WTC11 (cell line): ENCODE results near the gene IGFBPL1. TPM values are rescaled to one million over a fixed set of nuclear protein-coding genes. Genes with fewer than 3 reads are reported as not detected.

Experiments used
- ATAC-seq: fragments of 200-7000 bp; cut with Tn5 transposase; 2 replicates; pipeline ENCODE4 v1.10.0; 2021; ENCODE audit warnings: mild to moderate bottlenecking, moderate library complexity
- CTCF ChIA-PET: fragments of 300-600 bp; sonication (Branson Sonifier 250); formaldehyde crosslinking; loops from one replicate; lab custom pipeline; 2021; ENCODE audit warnings: antibody characterized with exemption; lab: Charles Lee
- POLR2A ChIA-PET: fragments of 350-600 bp; sonication (Branson Sonifier 250); formaldehyde crosslinking; loops from one replicate; lab custom pipeline; 2021; ENCODE audit warnings: antibody characterized with exemption; lab: Charles Lee
- DNase-seq: peaks from one replicate; pipeline ENCODE4 v3.0.0; 2021; ENCODE audit warnings: low spot score
- H3K27ac Mint-ChIP-seq: 2 replicates; pipeline ENCODE4 v1.8.0; 2021; ENCODE audit warnings: mixed read lengths
- H3K27me3 Mint-ChIP-seq: 2 replicates; pipeline ENCODE4 v1.8.0; 2021; ENCODE audit warnings: low read depth, mild to moderate bottlenecking, moderate library complexity, mixed read lengths
- H3K36me3 Mint-ChIP-seq: 2 replicates; pipeline ENCODE4 v1.8.0; 2021; ENCODE audit warnings: mixed read lengths
- H3K4me1 Mint-ChIP-seq: 2 replicates; pipeline ENCODE4 v1.8.0; 2022; ENCODE audit warnings: mixed read lengths
- H3K4me3 Mint-ChIP-seq: 2 replicates; pipeline ENCODE4 v1.8.0; 2021; ENCODE audit warnings: mild to moderate bottlenecking, moderate library complexity, mixed read lengths
- H3K9me3 Mint-ChIP-seq: 2 replicates; pipeline ENCODE4 v1.8.0; 2021; ENCODE audit warnings: mixed read lengths
- ESRRA ChIP-seq: sonication (generic); formaldehyde crosslinking; IDR thresholded peaks from 2 replicates; pipeline ENCODE4 v1.8.1; 2022; ENCODE audit warnings: mild to moderate bottlenecking, missing genetic modification reagents, borderline replicate concordance
- KAT7 ChIP-seq: sonication (generic); formaldehyde crosslinking; IDR thresholded peaks from 2 replicates; pipeline ENCODE4 v1.8.1; 2023; ENCODE audit warnings: missing genetic modification reagents, mild to moderate bottlenecking, borderline replicate concordance
- OVOL2 ChIP-seq: fragments of 250-450 bp; sonication (Bioruptor Pico); IDR thresholded peaks from 2 replicates; pipeline ENCODE4 v1.9.0; 2021; ENCODE audit warnings: mild to moderate bottlenecking, borderline replicate concordance
- PRRX2 ChIP-seq: fragments of 250-450 bp; sonication (Bioruptor Pico); IDR thresholded peaks from 2 replicates; pipeline ENCODE4 v1.8.0; 2021; ENCODE audit warnings: mild to moderate bottlenecking
- RORB ChIP-seq: fragments of 250-450 bp; sonication (Bioruptor Pico); IDR thresholded peaks from 2 replicates; pipeline ENCODE4 v1.9.0; 2021; ENCODE audit warnings: mild to moderate bottlenecking
- SMAD3 ChIP-seq: sonication (generic); formaldehyde crosslinking; IDR thresholded peaks from 2 replicates; pipeline ENCODE4 v1.8.0; 2022; ENCODE audit warnings: missing genetic modification reagents, mild to moderate bottlenecking, borderline replicate concordance
- ZBTB21 ChIP-seq: sonication (generic); formaldehyde crosslinking; IDR thresholded peaks from 2 replicates; pipeline ENCODE4 v1.8.1; 2023; ENCODE audit warnings: mild to moderate bottlenecking, missing genetic modification reagents, borderline replicate concordance
- ZNF232 ChIP-seq: sonication (generic); formaldehyde crosslinking; IDR thresholded peaks from 2 replicates; pipeline ENCODE4 v1.8.0; 2022; ENCODE audit warnings: mild to moderate bottlenecking, missing genetic modification reagents
- ZNF416 ChIP-seq: fragments of 250-450 bp; sonication (Bioruptor Pico); IDR thresholded peaks from 2 replicates; pipeline ENCODE4 v1.9.0; 2021; ENCODE audit warnings: mild to moderate bottlenecking, inconsistent platforms
- ZNF423 ChIP-seq: fragments of 250-450 bp; sonication (Bioruptor Pico); IDR thresholded peaks from 2 replicates; pipeline ENCODE4 v2.1.2; 2022; ENCODE audit warnings: mild to moderate bottlenecking, moderate library complexity
- total RNA-seq: library from RNA; stranded (reverse); gene quantifications from 3 replicates; pipeline ENCODE4 v1.2.3, GENCODE V29; 2021
- TF ChIP-seq, protein P1 (sequence below): fragments of 250-450 bp; sonication (Bioruptor Pico); IDR thresholded peaks from 2 replicates; pipeline ENCODE4 v1.8.0; 2021; ENCODE audit warnings: mild to moderate bottlenecking
- TF ChIP-seq, protein P2 (sequence below): sonication (generic); formaldehyde crosslinking; IDR thresholded peaks from 2 replicates; pipeline ENCODE4 v1.8.1; 2023; ENCODE audit warnings: mild to moderate bottlenecking, missing genetic modification reagents, borderline replicate concordance
- TF ChIP-seq, protein P3 (sequence below): fragments of 250-450 bp; sonication (Bioruptor Pico); IDR thresholded peaks from 2 replicates; pipeline ENCODE4 v2.1.2; 2022; ENCODE audit warnings: mild to moderate bottlenecking, moderate library complexity
- TF ChIP-seq, protein P4 (sequence below): sonication (generic); formaldehyde crosslinking; IDR thresholded peaks from 2 replicates; pipeline ENCODE4 v1.8.1; 2023; ENCODE audit warnings: mild to moderate bottlenecking, missing genetic modification reagents, moderate library complexity
- TF ChIP-seq, protein P5 (sequence below): sonication (generic); formaldehyde crosslinking; IDR thresholded peaks from 2 replicates; pipeline ENCODE4 v1.8.1; 2023; ENCODE audit warnings: mild to moderate bottlenecking, missing genetic modification reagents
- TF ChIP-seq, protein P6 (sequence below): sonication (generic); formaldehyde crosslinking; conservative IDR thresholded peaks from 2 replicates; pipeline ENCODE4 v1.8.1; 2022; ENCODE audit warnings: mild to moderate bottlenecking, missing genetic modification reagents
- TF ChIP-seq, protein P7 (sequence below): sonication (generic); formaldehyde crosslinking; IDR thresholded peaks from 2 replicates; pipeline ENCODE4 v1.8.0; 2022; ENCODE audit warnings: mild to moderate bottlenecking, missing genetic modification reagents

IGFBPL1 gene
- total RNA-seq, 1 experiment from 2014 or later = 36.7 TPM

DNA sequence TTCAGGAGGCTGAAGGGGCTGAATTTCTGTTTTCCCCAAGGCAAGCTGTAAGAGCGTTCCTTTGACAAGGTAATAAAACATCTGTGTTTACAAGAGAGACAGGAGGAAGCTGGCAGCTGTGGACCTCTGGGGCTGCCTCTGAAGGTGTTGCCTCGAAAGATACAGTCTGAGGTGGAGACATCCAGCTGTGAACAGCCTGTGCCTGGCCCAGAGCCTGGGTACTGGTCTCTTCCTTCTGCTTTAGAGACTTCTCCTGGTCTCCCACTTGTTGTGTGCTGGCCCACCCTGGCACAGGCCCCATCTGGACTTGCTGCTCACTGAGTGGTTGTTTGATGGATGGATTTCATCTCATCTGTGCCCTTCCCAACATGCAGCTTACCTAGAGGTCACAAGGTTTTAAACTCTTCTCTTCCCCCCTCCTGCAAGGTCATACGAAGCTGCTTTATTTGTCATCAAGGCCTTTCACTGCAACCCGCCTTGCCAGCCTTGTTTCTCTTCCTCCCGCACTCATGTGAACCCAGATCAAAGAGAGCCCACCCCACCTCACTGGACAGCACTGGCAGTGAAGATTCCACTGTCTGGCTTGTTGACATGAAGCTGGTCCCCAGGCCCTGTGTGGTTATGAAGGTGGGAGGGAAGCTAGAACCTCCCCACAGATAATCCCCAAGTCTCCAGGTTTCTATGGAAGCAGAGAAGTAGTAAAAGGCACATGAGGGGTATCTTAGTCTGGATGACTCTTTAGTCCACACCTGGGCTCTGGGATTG is 66.7 kb downstream of the IGFBPL1 start:
- no peaks in the 10 kb centered on the region for H3K9me3 Mint-ChIP-seq
- TF ChIP-seq KAT7 (CRISPR knock-in tag) = no peak
- TF ChIP-seq ESRRA (CRISPR knock-in tag) = no peak
- TF ChIP-seq, protein P1, sequence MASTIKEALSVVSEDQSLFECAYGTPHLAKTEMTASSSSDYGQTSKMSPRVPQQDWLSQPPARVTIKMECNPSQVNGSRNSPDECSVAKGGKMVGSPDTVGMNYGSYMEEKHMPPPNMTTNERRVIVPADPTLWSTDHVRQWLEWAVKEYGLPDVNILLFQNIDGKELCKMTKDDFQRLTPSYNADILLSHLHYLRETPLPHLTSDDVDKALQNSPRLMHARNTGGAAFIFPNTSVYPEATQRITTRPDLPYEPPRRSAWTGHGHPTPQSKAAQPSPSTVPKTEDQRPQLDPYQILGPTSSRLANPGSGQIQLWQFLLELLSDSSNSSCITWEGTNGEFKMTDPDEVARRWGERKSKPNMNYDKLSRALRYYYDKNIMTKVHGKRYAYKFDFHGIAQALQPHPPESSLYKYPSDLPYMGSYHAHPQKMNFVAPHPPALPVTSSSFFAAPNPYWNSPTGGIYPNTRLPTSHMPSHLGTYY (CRISPR knock-in tag) = no peak
- TF ChIP-seq ZBTB21 (CRISPR knock-in tag) = no peak
- TF ChIP-seq, protein P2, sequence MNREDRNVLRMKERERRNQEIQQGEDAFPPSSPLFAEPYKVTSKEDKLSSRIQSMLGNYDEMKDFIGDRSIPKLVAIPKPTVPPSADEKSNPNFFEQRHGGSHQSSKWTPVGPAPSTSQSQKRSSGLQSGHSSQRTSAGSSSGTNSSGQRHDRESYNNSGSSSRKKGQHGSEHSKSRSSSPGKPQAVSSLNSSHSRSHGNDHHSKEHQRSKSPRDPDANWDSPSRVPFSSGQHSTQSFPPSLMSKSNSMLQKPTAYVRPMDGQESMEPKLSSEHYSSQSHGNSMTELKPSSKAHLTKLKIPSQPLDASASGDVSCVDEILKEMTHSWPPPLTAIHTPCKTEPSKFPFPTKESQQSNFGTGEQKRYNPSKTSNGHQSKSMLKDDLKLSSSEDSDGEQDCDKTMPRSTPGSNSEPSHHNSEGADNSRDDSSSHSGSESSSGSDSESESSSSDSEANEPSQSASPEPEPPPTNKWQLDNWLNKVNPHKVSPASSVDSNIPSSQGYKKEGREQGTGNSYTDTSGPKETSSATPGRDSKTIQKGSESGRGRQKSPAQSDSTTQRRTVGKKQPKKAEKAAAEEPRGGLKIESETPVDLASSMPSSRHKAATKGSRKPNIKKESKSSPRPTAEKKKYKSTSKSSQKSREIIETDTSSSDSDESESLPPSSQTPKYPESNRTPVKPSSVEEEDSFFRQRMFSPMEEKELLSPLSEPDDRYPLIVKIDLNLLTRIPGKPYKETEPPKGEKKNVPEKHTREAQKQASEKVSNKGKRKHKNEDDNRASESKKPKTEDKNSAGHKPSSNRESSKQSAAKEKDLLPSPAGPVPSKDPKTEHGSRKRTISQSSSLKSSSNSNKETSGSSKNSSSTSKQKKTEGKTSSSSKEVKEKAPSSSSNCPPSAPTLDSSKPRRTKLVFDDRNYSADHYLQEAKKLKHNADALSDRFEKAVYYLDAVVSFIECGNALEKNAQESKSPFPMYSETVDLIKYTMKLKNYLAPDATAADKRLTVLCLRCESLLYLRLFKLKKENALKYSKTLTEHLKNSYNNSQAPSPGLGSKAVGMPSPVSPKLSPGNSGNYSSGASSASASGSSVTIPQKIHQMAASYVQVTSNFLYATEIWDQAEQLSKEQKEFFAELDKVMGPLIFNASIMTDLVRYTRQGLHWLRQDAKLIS (CRISPR knock-in tag) = no peak
- TF ChIP-seq, protein P3, sequence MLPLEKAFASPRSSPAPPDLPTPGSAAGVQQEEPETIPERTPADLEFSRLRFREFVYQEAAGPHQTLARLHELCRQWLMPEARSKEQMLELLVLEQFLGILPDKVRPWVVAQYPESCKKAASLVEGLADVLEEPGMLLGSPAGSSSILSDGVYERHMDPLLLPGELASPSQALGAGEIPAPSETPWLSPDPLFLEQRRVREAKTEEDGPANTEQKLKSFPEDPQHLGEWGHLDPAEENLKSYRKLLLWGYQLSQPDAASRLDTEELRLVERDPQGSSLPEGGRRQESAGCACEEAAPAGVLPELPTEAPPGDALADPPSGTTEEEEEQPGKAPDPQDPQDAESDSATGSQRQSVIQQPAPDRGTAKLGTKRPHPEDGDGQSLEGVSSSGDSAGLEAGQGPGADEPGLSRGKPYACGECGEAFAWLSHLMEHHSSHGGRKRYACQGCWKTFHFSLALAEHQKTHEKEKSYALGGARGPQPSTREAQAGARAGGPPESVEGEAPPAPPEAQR (CRISPR knock-in tag) = no peak
- TF ChIP-seq RORB (CRISPR knock-in tag) = no peak
- TF ChIP-seq, protein P4, sequence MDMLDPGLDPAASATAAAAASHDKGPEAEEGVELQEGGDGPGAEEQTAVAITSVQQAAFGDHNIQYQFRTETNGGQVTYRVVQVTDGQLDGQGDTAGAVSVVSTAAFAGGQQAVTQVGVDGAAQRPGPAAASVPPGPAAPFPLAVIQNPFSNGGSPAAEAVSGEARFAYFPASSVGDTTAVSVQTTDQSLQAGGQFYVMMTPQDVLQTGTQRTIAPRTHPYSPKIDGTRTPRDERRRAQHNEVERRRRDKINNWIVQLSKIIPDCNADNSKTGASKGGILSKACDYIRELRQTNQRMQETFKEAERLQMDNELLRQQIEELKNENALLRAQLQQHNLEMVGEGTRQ (CRISPR knock-in tag) = no peak
- TF ChIP-seq OVOL2 (CRISPR knock-in tag) = no peak
- TF ChIP-seq PRRX2 = no peak
- TF ChIP-seq SMAD3 (CRISPR knock-in tag) = no peak
- TF ChIP-seq ZNF232 (CRISPR knock-in tag) = no peak
- no peak for TF ChIP-seq ZNF416
- TF ChIP-seq, protein P5, sequence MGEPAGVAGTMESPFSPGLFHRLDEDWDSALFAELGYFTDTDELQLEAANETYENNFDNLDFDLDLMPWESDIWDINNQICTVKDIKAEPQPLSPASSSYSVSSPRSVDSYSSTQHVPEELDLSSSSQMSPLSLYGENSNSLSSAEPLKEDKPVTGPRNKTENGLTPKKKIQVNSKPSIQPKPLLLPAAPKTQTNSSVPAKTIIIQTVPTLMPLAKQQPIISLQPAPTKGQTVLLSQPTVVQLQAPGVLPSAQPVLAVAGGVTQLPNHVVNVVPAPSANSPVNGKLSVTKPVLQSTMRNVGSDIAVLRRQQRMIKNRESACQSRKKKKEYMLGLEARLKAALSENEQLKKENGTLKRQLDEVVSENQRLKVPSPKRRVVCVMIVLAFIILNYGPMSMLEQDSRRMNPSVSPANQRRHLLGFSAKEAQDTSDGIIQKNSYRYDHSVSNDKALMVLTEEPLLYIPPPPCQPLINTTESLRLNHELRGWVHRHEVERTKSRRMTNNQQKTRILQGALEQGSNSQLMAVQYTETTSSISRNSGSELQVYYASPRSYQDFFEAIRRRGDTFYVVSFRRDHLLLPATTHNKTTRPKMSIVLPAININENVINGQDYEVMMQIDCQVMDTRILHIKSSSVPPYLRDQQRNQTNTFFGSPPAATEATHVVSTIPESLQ (CRISPR knock-in tag) = no peak
- TF ChIP-seq, protein P6, sequence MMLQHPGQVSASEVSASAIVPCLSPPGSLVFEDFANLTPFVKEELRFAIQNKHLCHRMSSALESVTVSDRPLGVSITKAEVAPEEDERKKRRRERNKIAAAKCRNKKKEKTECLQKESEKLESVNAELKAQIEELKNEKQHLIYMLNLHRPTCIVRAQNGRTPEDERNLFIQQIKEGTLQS (CRISPR knock-in tag) = no peak
- TF ChIP-seq, protein P7, sequence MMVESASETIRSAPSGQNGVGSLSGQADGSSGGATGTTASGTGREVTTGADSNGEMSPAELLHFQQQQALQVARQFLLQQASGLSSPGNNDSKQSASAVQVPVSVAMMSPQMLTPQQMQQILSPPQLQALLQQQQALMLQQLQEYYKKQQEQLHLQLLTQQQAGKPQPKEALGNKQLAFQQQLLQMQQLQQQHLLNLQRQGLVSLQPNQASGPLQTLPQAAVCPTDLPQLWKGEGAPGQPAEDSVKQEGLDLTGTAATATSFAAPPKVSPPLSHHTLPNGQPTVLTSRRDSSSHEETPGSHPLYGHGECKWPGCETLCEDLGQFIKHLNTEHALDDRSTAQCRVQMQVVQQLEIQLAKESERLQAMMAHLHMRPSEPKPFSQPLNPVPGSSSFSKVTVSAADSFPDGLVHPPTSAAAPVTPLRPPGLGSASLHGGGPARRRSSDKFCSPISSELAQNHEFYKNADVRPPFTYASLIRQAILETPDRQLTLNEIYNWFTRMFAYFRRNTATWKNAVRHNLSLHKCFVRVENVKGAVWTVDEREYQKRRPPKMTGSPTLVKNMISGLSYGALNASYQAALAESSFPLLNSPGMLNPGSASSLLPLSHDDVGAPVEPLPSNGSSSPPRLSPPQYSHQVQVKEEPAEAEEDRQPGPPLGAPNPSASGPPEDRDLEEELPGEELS (CRISPR knock-in tag) = no peak
- TF ChIP-seq ZNF423 (CRISPR knock-in tag) = no peak
- no peaks in the 10 kb centered on the region for H3K36me3 Mint-ChIP-seq
- ChIA-PET POLR2A (no interaction called here), CTCF (interaction anchor here (1.4 kb wide), 1 partner anchor 444 kb away, joined by 7 read pairs; no protein-coding TSS in a partner anchor)
- peaks cover 8% of the 10 kb centered on the region for H3K4me1 Mint-ChIP-seq
- DNase-seq (no peak), ATAC-seq (no peak)
- no peak overlapping the region for H3K4me3 Mint-ChIP-seq
- H3K27me3 Mint-ChIP-seq = peaks cover 3% of the 10 kb centered on the region
- no peak overlapping the region for H3K27ac Mint-ChIP-seq
